H1 (cell line): ENCODE results near the gene RIT2. TPM values are rescaled to one million over a fixed set of nuclear protein-coding genes. Genes with fewer than 3 reads are reported as not detected.

Experiments
- CTCF ChIA-PET: fragments of 300-600 bp; sonication (Branson Sonifier 250); formaldehyde crosslinking; loops from one replicate; lab custom pipeline; 2021; ENCODE audit not compliant: partially characterized antibody; lab: Charles Lee
- POLR2A ChIA-PET: fragments of 300-600 bp; sonication (Branson Sonifier 250); formaldehyde crosslinking; loops from one replicate; lab custom pipeline; 2021; ENCODE audit warnings: inconsistent platforms; ENCODE audit not compliant: partially characterized antibody; lab: Charles Lee
- DNase-seq, 2 experiments: peaks; one replicate each; pipeline versions ENCODE4 v3.0.0 to v3.0.0-alpha.2; 2010 to 2022; ENCODE audit warnings: low spot score in 2 of 2, low read depth in 1 of 2, mixed read lengths in 1 of 2
- FAIRE-seq: peaks from 2 replicates; lab custom pipeline; 2011; peaks lifted over from hg19 to GRCh38; lab: Jason Lieb, UNC
- H2AFZ ChIP-seq: 2 replicates; pipeline ENCODE4 v1.8.1; 2012; ENCODE audit warnings: low read length, inconsistent platforms
- H2AK5ac ChIP-seq: 2 replicates; pipeline ENCODE4 v1.6.1; 2013; ENCODE audit warnings: low read depth, low read length
- H2BK120ac ChIP-seq: replicated peaks from 2 replicates; pipeline ENCODE3; 2013; ENCODE audit warnings: low read depth, low read length, inconsistent platforms
- H2BK12ac ChIP-seq: 2 replicates; pipeline ENCODE4 v1.6.1; 2013; ENCODE audit warnings: low read depth, low read length
- H2BK15ac ChIP-seq: 2 replicates; pipeline ENCODE4 v1.6.1; 2013; ENCODE audit warnings: low read length
- H2BK20ac ChIP-seq: 2 replicates; pipeline ENCODE4 v1.6.1; 2013; ENCODE audit warnings: low read length
- H2BK5ac ChIP-seq: 2 replicates; pipeline ENCODE4 v1.6.1; 2013; ENCODE audit warnings: low read depth, low read length
- H3K14ac ChIP-seq: 2 replicates; pipeline ENCODE4 v1.6.1; 2013; ENCODE audit warnings: inconsistent platforms; ENCODE audit not compliant: insufficient read length
- H3K18ac ChIP-seq: 2 replicates; pipeline ENCODE4 v1.6.1; 2013; ENCODE audit warnings: low read length; ENCODE audit errors: extremely low read depth
- H3K23ac ChIP-seq: 2 replicates; pipeline ENCODE4 v1.6.1; 2013; ENCODE audit warnings: inconsistent platforms; ENCODE audit not compliant: insufficient read length
- H3K23me2 ChIP-seq: 2 replicates; pipeline ENCODE4 v1.6.1; 2013; ENCODE audit warnings: low read depth, low read length
- H3K27ac ChIP-seq: 2 replicates; pipeline ENCODE4 v1.6.1; 2011; ENCODE audit warnings: low read depth, low read length, inconsistent platforms
- H3K27me3 ChIP-seq, 4 experiments: replicated peaks in 1 of 4; 1 replicate in 1 of 4; 2 replicates in 3 of 4; pipeline versions ENCODE4 v1.6.1 to v1.8.1; 2011 to 2013; ENCODE audit warnings: low read length in 3 of 4, mild to moderate bottlenecking in 3 of 4, inconsistent platforms in 2 of 4, mixed read lengths in 2 of 4, moderate library complexity in 1 of 4; ENCODE audit not compliant: control insufficient read depth in 3 of 4, insufficient read depth in 3 of 4; ENCODE audit errors: extremely low read depth in 1 of 4
- H3K36me3 ChIP-seq, 4 experiments: 2 replicates each; pipeline versions ENCODE4 v1.6.1 to v1.8.1; 2011 to 2013; ENCODE audit warnings: mild to moderate bottlenecking in 4 of 4, low read length in 3 of 4, moderate library complexity in 2 of 4, control low read depth in 1 of 4, inconsistent platforms in 1 of 4; ENCODE audit not compliant: insufficient read depth in 4 of 4, control insufficient read depth in 2 of 4
- H3K4ac ChIP-seq: replicated peaks from 2 replicates; pipeline ENCODE3; 2013; ENCODE audit warnings: low read length, low read depth, mixed read lengths, inconsistent platforms; ENCODE audit not compliant: insufficient read length
- H3K4me1 ChIP-seq, 4 experiments: replicated peaks in 1 of 4; 1 replicate in 1 of 4; 2 replicates in 3 of 4; pipeline versions ENCODE4 v1.6.1 to v1.8.1; 2011 to 2013; ENCODE audit warnings: low read length in 3 of 4, inconsistent platforms in 2 of 4, mixed read lengths in 1 of 4; ENCODE audit not compliant: insufficient read depth in 4 of 4, control insufficient read depth in 3 of 4
- H3K4me2 ChIP-seq, 2 experiments: 2 replicates each; pipeline versions ENCODE4 v1.6.1 to v1.8.1; 2011 to 2013; ENCODE audit warnings: low read depth in 2 of 2, low read length in 2 of 2, control low read depth in 1 of 2, inconsistent platforms in 1 of 2, mild to moderate bottlenecking in 1 of 2; ENCODE audit not compliant: insufficient read depth in 1 of 2
- H3K4me3 ChIP-seq, 4 experiments: fragments of 200-600, 300-600 bp in 1 of 4; sonication (generic), shearing (Covaris generic), sonication (Bioruptor Twin) in 1 of 4; 2 replicates each; pipeline versions ENCODE4 v1.5.1 to v1.8.1; 2011 to 2016; ENCODE audit warnings: low read length in 4 of 4, low read depth in 3 of 4, control low read depth in 2 of 4, inconsistent platforms in 2 of 4, mild to moderate bottlenecking in 2 of 4, mixed read lengths in 1 of 4, moderate library complexity in 1 of 4; ENCODE audit not compliant: insufficient read depth in 2 of 4; ENCODE audit errors: extremely low read depth in 1 of 4
- H3K56ac ChIP-seq: replicated peaks from 2 replicates; pipeline ENCODE3; 2013; ENCODE audit warnings: low read depth, mild to moderate bottlenecking, mixed read lengths, low read length, inconsistent platforms; ENCODE audit not compliant: insufficient read length
- H3K79me1 ChIP-seq: 2 replicates; pipeline ENCODE4 v1.6.1; 2013; ENCODE audit warnings: low read depth, low read length, control low read depth
- H3K79me2 ChIP-seq, 2 experiments: 2 replicates each; pipeline versions ENCODE4 v1.6.1 to v1.8.1; 2012 to 2013; ENCODE audit warnings: low read length in 2 of 2, mild to moderate bottlenecking in 2 of 2, inconsistent platforms in 1 of 2; ENCODE audit not compliant: insufficient read depth in 2 of 2, control insufficient read depth in 1 of 2
- H3K9ac ChIP-seq, 4 experiments: replicated peaks in 1 of 4; 1 replicate in 1 of 4; 2 replicates in 3 of 4; pipeline versions ENCODE4 v1.6.1 to v1.8.1; 2011 to 2013; ENCODE audit warnings: low read depth in 3 of 4, low read length in 3 of 4, control low read depth in 2 of 4, mild to moderate bottlenecking in 2 of 4, moderate library complexity in 2 of 4, inconsistent platforms in 1 of 4; ENCODE audit errors: extremely low read depth in 1 of 4
- H3K9me3 ChIP-seq, 2 experiments: 2 replicates each; pipeline versions ENCODE4 v1.6.1 to v1.8.1; 2012 to 2013; ENCODE audit warnings: mild to moderate bottlenecking in 2 of 2, moderate library complexity in 2 of 2, control low read depth in 1 of 2, inconsistent platforms in 1 of 2, low read depth in 1 of 2, low read length in 1 of 2, mixed read lengths in 1 of 2; ENCODE audit not compliant: insufficient read depth in 2 of 2
- H4K20me1 ChIP-seq, 2 experiments: replicated peaks in 1 of 2; 2 replicates each; pipeline versions ENCODE3 to v1.8.1; 2011 to 2013; ENCODE audit warnings: inconsistent platforms in 2 of 2, low read length in 2 of 2, mild to moderate bottlenecking in 1 of 2; ENCODE audit not compliant: insufficient read depth in 2 of 2, control insufficient read depth in 1 of 2
- H4K5ac ChIP-seq: 2 replicates; pipeline ENCODE4 v1.6.1; 2013; ENCODE audit warnings: low read length, low read depth, mixed read lengths, inconsistent platforms; ENCODE audit not compliant: insufficient read length
- H4K8ac ChIP-seq: 2 replicates; pipeline ENCODE4 v1.8.0; 2013; ENCODE audit warnings: mild to moderate bottlenecking, moderate library complexity, low read length, inconsistent platforms; ENCODE audit not compliant: insufficient read depth; ENCODE audit errors: extremely low read depth
- H4K91ac ChIP-seq: replicated peaks from 2 replicates; pipeline ENCODE3; 2013; ENCODE audit warnings: low read length, mixed read lengths, inconsistent platforms; ENCODE audit not compliant: insufficient read length
- CEBPB ChIP-seq: IDR thresholded peaks from 2 replicates; pipeline ENCODE4 v1.6.1; 2012; ENCODE audit warnings: low read depth, low read length
- CTBP2 ChIP-seq: IDR thresholded peaks from 2 replicates; pipeline ENCODE4 v1.7.0; 2011; ENCODE audit warnings: borderline replicate concordance, mild to moderate bottlenecking, moderate library complexity, mixed read lengths, low read length; ENCODE audit not compliant: insufficient read depth, insufficient read length
- CTCF ChIP-seq, 3 experiments: IDR thresholded peaks; 1 replicate in 2 of 3; 2 replicates in 1 of 3; pipeline versions ENCODE4 v1.5.1 to v1.6.1; 2011; ENCODE audit warnings: low read length in 3 of 3, mild to moderate bottlenecking in 3 of 3, inconsistent platforms in 2 of 3, low read depth in 1 of 3, moderate library complexity in 1 of 3; ENCODE audit not compliant: insufficient read depth in 1 of 3; ENCODE audit errors: control extremely low read depth in 1 of 3
- HDAC2 ChIP-seq, 2 experiments: fragments of 300-600 bp in 1 of 2; sonication (generic) in 1 of 2; IDR thresholded peaks; 2 replicates each; pipeline ENCODE4 v1.6.1; 2011 to 2012; ENCODE audit warnings: low read depth in 2 of 2, low read length in 2 of 2, mild to moderate bottlenecking in 2 of 2, moderate library complexity in 2 of 2, borderline replicate concordance in 1 of 2, inconsistent platforms in 1 of 2
- KDM1A ChIP-seq: fragments of 200-600, 300-600 bp; sonication (generic); IDR thresholded peaks from 2 replicates; pipeline ENCODE4 v1.7.1; 2016; ENCODE audit warnings: mild to moderate bottlenecking, low read length, borderline replicate concordance
- RXRA ChIP-seq: IDR thresholded peaks from 2 replicates; pipeline ENCODE4 v1.6.1; 2011; ENCODE audit warnings: low read depth, mild to moderate bottlenecking, low read length, moderate library complexity; ENCODE audit not compliant: insufficient read depth
- SAP30 ChIP-seq: fragments of 300-600 bp; sonication (generic); IDR thresholded peaks from 2 replicates; pipeline ENCODE4 v1.7.1; 2012; ENCODE audit warnings: low read length, moderate library complexity, mild to moderate bottlenecking, inconsistent platforms; ENCODE audit not compliant: insufficient read depth, insufficient replicate concordance
- TAF1 ChIP-seq: IDR thresholded peaks from 2 replicates; pipeline ENCODE4 v1.6.1; 2011; ENCODE audit warnings: mild to moderate bottlenecking, low read depth, low read length
- WGBS, 2 experiments: shearing (Covaris generic) in 1 of 2; methylation state at CpG; one replicate each; pipeline versions ENCODE4 v1.1.6 to v1.1.7; 2013 to 2015; ENCODE audit warnings: low lambda C conversion rate in 2 of 2, mixed read lengths in 2 of 2, inconsistent platforms in 1 of 2, low coverage in 1 of 2, missing lambda C conversion rate in 1 of 2; ENCODE audit not compliant: insufficient replicate concordance in 2 of 2, insufficient coverage in 1 of 2, insufficient read length in 1 of 2; ENCODE audit errors: extremely low coverage in 1 of 2, missing lambda C conversion rate in 1 of 2; 5-methylcytosine and 5-hydroxymethylcytosine counted together
- polyA plus RNA-seq, 7 experiments: library from polyadenylated mRNA; depleted of rRNA in 3 of 7; stranded (reverse) in 5 of 7; unstranded in 2 of 7; fragments of >200 nt in 5 of 7; fragments of 200-250 nt in 2 of 7; gene quantifications; 1 replicate in 5 of 7; 2 replicates in 1 of 7; 4 replicates in 1 of 7; pipeline versions ENCODE4 v1.2.1 to v1.2.3, GENCODE V29; 2011 to 2013; ENCODE audit warnings: missing spikeins in 2 of 7, mixed read lengths in 2 of 7
- total RNA-seq: library from RNA; stranded (reverse); fragmentation: NEBNext Ultra II Directional; extraction: Animal tissue kit (Norgen Biotek cat#: 25700); gene quantifications from 2 replicates; pipeline ENCODE4 v1.2.1, GENCODE V29; 2021
- TF ChIP-seq, protein P1 (sequence below): IDR thresholded peaks from 2 replicates; pipeline ENCODE4 v1.6.1; 2012; ENCODE audit warnings: low read length, inconsistent platforms

Gene RIT2
- total and polyA plus RNA-seq, 2 of the 8 experiments (the other 6 are each of a cell fraction or from before 2014, with no cell fraction given) = 0.67 to 3.2 TPM

DNA sequence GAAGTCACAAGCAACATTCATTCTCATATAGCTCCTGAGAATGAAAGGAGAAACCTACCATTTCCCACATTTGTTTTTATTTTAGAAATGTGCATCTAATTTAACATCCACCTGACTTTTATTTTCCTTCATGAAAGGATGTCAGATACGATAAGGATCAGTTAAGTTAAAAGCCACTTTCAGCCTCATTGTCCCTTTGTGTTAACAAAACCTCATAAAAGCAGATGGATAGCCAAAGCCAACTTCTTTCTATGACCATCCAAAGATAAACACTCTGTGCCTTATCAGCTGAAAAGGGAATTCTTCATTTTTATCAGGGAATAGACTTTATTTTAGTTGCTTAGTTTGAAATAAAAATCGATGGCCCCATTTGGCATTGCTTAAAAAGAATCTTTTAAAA, 25.7 kb upstream of the RIT2 start:
- Histone ChIP-seq H4K8ac (no peak overlapping the region), H3K4me1 (no peaks in the 10 kb centered on the region), H3K4me3 (no peak overlapping the region), H3K56ac (no peak overlapping the region), H2BK5ac (no peak overlapping the region), H2AK5ac (no peak overlapping the region), H4K5ac (no peak overlapping the region), H3K9me3 (peaks cover 4 to 9% of the 10 kb centered on the region in 2 experiments; a peak in 2 of 4 replicates), H3K79me1 (no peaks in the 10 kb centered on the region), H3K18ac (no peak overlapping the region), H2BK15ac (no peak overlapping the region), H3K4ac (no peak overlapping the region), H3K79me2 (no peaks in the 10 kb centered on the region), H3K9ac (no peak overlapping the region), H4K91ac (no peak overlapping the region), H3K27ac (no peak overlapping the region), H3K23me2 (no peaks in the 10 kb centered on the region), H3K23ac (no peak overlapping the region), H2BK12ac (no peak overlapping the region), H3K27me3 (no peaks in the 10 kb centered on the region), H2AFZ (no peak overlapping the region), H4K20me1 (no peaks in the 10 kb centered on the region), H3K36me3 (no peaks in the 10 kb centered on the region), H3K4me2 (no peak overlapping the region), H2BK120ac (no peak overlapping the region), H2BK20ac (no peak overlapping the region), H3K14ac (no peak overlapping the region)
- ChIA-PET CTCF (interaction anchor here (0.6 to 1.2 kb wide), 2 partner anchors 397 to 546 kb away, joined by 3 read pairs; no protein-coding TSS in a partner anchor), POLR2A (no interaction called here)
- DNase-seq = no peak
- 85% methylated on average over 2 of the region's 2 CpGs; no CpG with 5 or more reads in 1 of the 2 experiments for WGBS, 2 experiments
- no peak for FAIRE-seq
- TF ChIP-seq TAF1 (no peak), CTBP2 (no peak), CEBPB (no peak), KDM1A (no peak), CTCF (IDR thresholded peaks at IDR 0.05; ENCODE audit: control extremely low read depth in 1 of 3, insufficient read depth in 1 of 3, low read depth in 1 of 3, low read length in 3 of 3) (no peak), SAP30 (no peak), RXRA (no peak), HDAC2 (IDR thresholded peaks at IDR 0.05; ENCODE audit: borderline replicate concordance in 1 of 2, low read depth in 2 of 2, low read length in 2 of 2) (no peak)
- TF ChIP-seq, protein P1, sequence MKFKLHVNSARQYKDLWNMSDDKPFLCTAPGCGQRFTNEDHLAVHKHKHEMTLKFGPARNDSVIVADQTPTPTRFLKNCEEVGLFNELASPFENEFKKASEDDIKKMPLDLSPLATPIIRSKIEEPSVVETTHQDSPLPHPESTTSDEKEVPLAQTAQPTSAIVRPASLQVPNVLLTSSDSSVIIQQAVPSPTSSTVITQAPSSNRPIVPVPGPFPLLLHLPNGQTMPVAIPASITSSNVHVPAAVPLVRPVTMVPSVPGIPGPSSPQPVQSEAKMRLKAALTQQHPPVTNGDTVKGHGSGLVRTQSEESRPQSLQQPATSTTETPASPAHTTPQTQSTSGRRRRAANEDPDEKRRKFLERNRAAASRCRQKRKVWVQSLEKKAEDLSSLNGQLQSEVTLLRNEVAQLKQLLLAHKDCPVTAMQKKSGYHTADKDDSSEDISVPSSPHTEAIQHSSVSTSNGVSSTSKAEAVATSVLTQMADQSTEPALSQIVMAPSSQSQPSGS = no peak
